Panc1 (cell line): Measurements from ENCODE around the gene OPHN1. TPM values are rescaled to one million over a fixed set of nuclear protein-coding genes. Genes with fewer than 3 reads are reported as not detected.

Source experiments
- ATAC-seq: fragments of 200-7000 bp; cut with Tn5 transposase; 2 replicates; pipeline ENCODE4 v1.9.1; 2020; ENCODE audit warnings: mild to moderate bottlenecking, moderate library complexity
- BruUV-seq: library from RNA; stranded (reverse); fragments of 400-500 nt; replicated peaks from 2 replicates; lab custom pipeline; 2021; lab: Mats Ljungman, UMichigan
- CTCF ChIA-PET: fragments of 300-600 bp; sonication (Branson Sonifier 250); formaldehyde crosslinking; loops from one replicate; lab custom pipeline; 2022; ENCODE audit warnings: antibody characterized with exemption; lab: Charles Lee
- POLR2A ChIA-PET: fragments of 300-600 bp; sonication (Branson Sonifier 250); formaldehyde crosslinking; loops from one replicate; lab custom pipeline; 2022; ENCODE audit warnings: antibody characterized with exemption; lab: Charles Lee
- DNase-seq: peaks from one replicate; pipeline ENCODE4 v3.0.0-alpha.2; 2010; ENCODE audit warnings: low read depth, low spot score
- H3K27ac ChIP-seq: 2 replicates; pipeline ENCODE4 v1.5.1; 2011; ENCODE audit warnings: mild to moderate bottlenecking, low read length, inconsistent platforms
- H3K27me3 ChIP-seq: fragments of 200-500 bp; sonication (Bioruptor generic); 2 replicates; pipeline ENCODE4 v1.6.0; 2014; ENCODE audit warnings: low read length, inconsistent platforms; ENCODE audit not compliant: control insufficient read depth, insufficient read depth
- H3K36me3 ChIP-seq: fragments of 200-500 bp; sonication (Bioruptor generic); 2 replicates; pipeline ENCODE4 v1.5.1; 2014; ENCODE audit warnings: inconsistent platforms, mild to moderate bottlenecking, low read length, moderate library complexity; ENCODE audit not compliant: control insufficient read depth, insufficient read depth
- H3K4me1 ChIP-seq: 2 replicates; pipeline ENCODE4 v1.5.1; 2011; ENCODE audit warnings: inconsistent platforms, mild to moderate bottlenecking, low read length, moderate library complexity; ENCODE audit not compliant: control insufficient read depth, insufficient read depth
- H3K4me3 ChIP-seq, 2 experiments: 2 replicates each; pipeline ENCODE4 v1.5.1; 2011 to 2012; ENCODE audit warnings: low read depth in 2 of 2, low read length in 2 of 2, mild to moderate bottlenecking in 2 of 2, inconsistent platforms in 1 of 2, moderate library complexity in 1 of 2
- H3K9me3 ChIP-seq: fragments of 200-500 bp; sonication (Bioruptor generic); 2 replicates; pipeline ENCODE4 v1.5.1; 2014; ENCODE audit warnings: low read depth, mild to moderate bottlenecking, inconsistent platforms, low read length, moderate library complexity; ENCODE audit not compliant: control insufficient read depth, insufficient read depth
- POLR2AphosphoS5 ChIP-seq: IDR thresholded peaks from 2 replicates; pipeline ENCODE4 v1.6.1; 2012; ENCODE audit warnings: mild to moderate bottlenecking, low read depth, low read length, moderate library complexity
- SIN3A ChIP-seq: IDR thresholded peaks from 2 replicates; pipeline ENCODE4 v1.6.1; 2012; ENCODE audit warnings: low read depth, mild to moderate bottlenecking, low read length, moderate library complexity, borderline replicate concordance; ENCODE audit not compliant: insufficient read depth
- TCF7L2 ChIP-seq: IDR thresholded peaks from 2 replicates; pipeline ENCODE4 v1.6.1; 2011; ENCODE audit warnings: mild to moderate bottlenecking, low read depth, low read length, inconsistent platforms
- in situ Hi-C: cut with HindIII; loops from 2 replicates; pipeline ENCODE4 v1.10.0; 2016; ENCODE audit warnings: low sequenced_read_pairs, low pct_unique_long_range_greater_than_20kb
- intact Hi-C: fragments of 100-400 bp; cut with micrococcal nuclease; formaldehyde crosslinking; loops from one replicate; pipeline ENCODE4 v1.10.0; 2022; ENCODE audit not compliant: unreplicated experiment
- total RNA-seq: library from RNA; stranded (reverse); gene quantifications from one replicate; pipeline ENCODE4 v1.2.1, GENCODE V29; 2021; ENCODE audit not compliant: unreplicated experiment
- TF ChIP-seq, protein P1 (sequence below), 2 experiments: IDR thresholded peaks; 2 replicates each; pipeline ENCODE4 v1.6.1; 2011 to 2012; ENCODE audit warnings: low read depth in 2 of 2, control low read depth in 1 of 2, low read length in 1 of 2, mild to moderate bottlenecking in 1 of 2, moderate library complexity in 1 of 2; ENCODE audit not compliant: insufficient read depth in 1 of 2
- TF ChIP-seq, protein P2 (sequence below): fragments of 450-650 bp; IDR thresholded peaks from 2 replicates; pipeline ENCODE4 v1.5.1; 2017; ENCODE audit warnings: mild to moderate bottlenecking

OPHN1 gene
- total RNA-seq, 1 experiment from 2014 or later = 8.8 TPM

DNA sequence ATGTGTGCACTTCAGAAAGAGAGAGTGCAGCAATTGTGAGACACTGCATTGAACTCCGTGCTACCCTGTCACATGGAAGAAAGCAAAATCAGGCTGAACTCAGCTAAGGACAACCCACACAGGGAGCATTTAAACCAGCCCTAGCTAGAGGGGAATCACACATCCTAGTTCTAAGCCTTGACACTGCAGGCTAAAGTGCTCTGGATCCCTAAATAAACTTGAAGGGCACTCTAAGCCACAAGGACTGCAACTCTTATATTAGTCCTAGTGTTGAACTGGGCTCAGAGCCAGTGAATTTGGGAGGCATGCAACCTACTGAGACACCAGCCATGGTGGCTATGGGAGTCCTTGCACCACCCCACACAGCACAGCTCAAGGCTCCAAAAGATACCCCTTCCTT is 311.9 kb downstream of the OPHN1 start:
- CTCF ChIA-PET = no interaction called here
- Histone ChIP-seq H3K9me3 (no peaks in the 10 kb centered on the region), H3K4me3 (no peak overlapping the region), H3K27me3 (no peaks in the 10 kb centered on the region), H3K4me1 (no peaks in the 10 kb centered on the region), H3K27ac (no peak overlapping the region), H3K36me3 (no peaks in the 10 kb centered on the region)
- intact Hi-C loops = no loop called here
- TF ChIP-seq, protein P1, sequence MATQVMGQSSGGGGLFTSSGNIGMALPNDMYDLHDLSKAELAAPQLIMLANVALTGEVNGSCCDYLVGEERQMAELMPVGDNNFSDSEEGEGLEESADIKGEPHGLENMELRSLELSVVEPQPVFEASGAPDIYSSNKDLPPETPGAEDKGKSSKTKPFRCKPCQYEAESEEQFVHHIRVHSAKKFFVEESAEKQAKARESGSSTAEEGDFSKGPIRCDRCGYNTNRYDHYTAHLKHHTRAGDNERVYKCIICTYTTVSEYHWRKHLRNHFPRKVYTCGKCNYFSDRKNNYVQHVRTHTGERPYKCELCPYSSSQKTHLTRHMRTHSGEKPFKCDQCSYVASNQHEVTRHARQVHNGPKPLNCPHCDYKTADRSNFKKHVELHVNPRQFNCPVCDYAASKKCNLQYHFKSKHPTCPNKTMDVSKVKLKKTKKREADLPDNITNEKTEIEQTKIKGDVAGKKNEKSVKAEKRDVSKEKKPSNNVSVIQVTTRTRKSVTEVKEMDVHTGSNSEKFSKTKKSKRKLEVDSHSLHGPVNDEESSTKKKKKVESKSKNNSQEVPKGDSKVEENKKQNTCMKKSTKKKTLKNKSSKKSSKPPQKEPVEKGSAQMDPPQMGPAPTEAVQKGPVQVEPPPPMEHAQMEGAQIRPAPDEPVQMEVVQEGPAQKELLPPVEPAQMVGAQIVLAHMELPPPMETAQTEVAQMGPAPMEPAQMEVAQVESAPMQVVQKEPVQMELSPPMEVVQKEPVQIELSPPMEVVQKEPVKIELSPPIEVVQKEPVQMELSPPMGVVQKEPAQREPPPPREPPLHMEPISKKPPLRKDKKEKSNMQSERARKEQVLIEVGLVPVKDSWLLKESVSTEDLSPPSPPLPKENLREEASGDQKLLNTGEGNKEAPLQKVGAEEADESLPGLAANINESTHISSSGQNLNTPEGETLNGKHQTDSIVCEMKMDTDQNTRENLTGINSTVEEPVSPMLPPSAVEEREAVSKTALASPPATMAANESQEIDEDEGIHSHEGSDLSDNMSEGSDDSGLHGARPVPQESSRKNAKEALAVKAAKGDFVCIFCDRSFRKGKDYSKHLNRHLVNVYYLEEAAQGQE (IDR thresholded peaks at IDR 0.05; ENCODE audit: insufficient read depth in 1 of 2, low read depth in 2 of 2, low read length in 1 of 2) = no peak
- no TSS peak for BruUV-seq
- POLR2A ChIA-PET = no interaction called here
- DNase-seq (no peak), ATAC-seq (no peak)
- in situ Hi-C loops = no loop called here

DNA sequence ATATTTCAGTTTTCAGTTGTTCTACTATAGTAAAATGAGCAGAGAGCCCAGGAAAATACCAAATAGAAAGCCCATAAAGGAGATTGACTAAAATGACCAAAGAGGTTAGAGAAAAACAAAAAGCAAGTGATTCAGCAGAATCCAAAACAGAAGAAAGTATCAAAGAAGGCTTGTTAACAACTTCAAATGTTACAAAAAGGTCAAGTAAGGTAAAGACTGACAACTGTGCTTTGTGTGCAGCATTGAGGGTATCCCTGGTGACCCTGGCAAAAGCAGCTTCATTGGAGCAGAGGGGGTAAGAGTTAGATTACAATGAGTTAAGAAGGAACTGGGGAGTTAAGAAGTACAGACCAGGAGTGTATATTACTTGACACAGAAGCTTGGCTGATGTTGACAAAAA is 317.9 kb downstream of the OPHN1 start:
- in situ Hi-C loops = no loop called here
- no TSS peak for BruUV-seq

More for the DNA sequence above, 317.9 kb downstream of the OPHN1 start:
- CTCF ChIA-PET = no interaction called here
- H3K27me3 ChIP-seq = no peaks in the 10 kb centered on the region
- H3K36me3 ChIP-seq = no peaks in the 10 kb centered on the region
- H3K4me1 ChIP-seq = no peaks in the 10 kb centered on the region
- DNase-seq (no peak), ATAC-seq (no peak)
- TF ChIP-seq, protein P1 (IDR thresholded peaks at IDR 0.05; ENCODE audit: insufficient read depth in 1 of 2, low read depth in 2 of 2, low read length in 1 of 2) = no peak
- TF ChIP-seq TCF7L2 (no peak), SIN3A (no peak), POLR2AphosphoS5 (no peak)
- TF ChIP-seq, protein P2, sequence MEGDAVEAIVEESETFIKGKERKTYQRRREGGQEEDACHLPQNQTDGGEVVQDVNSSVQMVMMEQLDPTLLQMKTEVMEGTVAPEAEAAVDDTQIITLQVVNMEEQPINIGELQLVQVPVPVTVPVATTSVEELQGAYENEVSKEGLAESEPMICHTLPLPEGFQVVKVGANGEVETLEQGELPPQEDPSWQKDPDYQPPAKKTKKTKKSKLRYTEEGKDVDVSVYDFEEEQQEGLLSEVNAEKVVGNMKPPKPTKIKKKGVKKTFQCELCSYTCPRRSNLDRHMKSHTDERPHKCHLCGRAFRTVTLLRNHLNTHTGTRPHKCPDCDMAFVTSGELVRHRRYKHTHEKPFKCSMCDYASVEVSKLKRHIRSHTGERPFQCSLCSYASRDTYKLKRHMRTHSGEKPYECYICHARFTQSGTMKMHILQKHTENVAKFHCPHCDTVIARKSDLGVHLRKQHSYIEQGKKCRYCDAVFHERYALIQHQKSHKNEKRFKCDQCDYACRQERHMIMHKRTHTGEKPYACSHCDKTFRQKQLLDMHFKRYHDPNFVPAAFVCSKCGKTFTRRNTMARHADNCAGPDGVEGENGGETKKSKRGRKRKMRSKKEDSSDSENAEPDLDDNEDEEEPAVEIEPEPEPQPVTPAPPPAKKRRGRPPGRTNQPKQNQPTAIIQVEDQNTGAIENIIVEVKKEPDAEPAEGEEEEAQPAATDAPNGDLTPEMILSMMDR = no peak
- no peak overlapping the region for H3K27ac ChIP-seq
- H3K9me3 ChIP-seq = no peaks in the 10 kb centered on the region
- POLR2A ChIA-PET = no interaction called here
- no peak overlapping the region for H3K4me3 ChIP-seq
- intact Hi-C loops = no loop called here
